IPS-20b (cell line): ENCODE data around the gene TECPR1.

ENCODE experiments used
- H3K27ac ChIP-seq: one replicate; pipeline ENCODE4 v1.5.1; 2013; ENCODE audit warnings: low read length
- H3K27me3 ChIP-seq: 2 replicates; pipeline ENCODE4 v1.6.1; 2013; ENCODE audit warnings: mild to moderate bottlenecking, low read length, inconsistent platforms; ENCODE audit not compliant: insufficient read depth
- H3K36me3 ChIP-seq: 2 replicates; pipeline ENCODE4 v1.6.1; 2013; ENCODE audit warnings: low read depth, mild to moderate bottlenecking, inconsistent platforms, low read length, moderate library complexity; ENCODE audit not compliant: insufficient read depth
- H3K4me1 ChIP-seq: 2 replicates; pipeline ENCODE4 v1.6.1; 2013; ENCODE audit warnings: mild to moderate bottlenecking, control low read depth, inconsistent platforms, low read length, moderate library complexity; ENCODE audit not compliant: insufficient read depth
- H3K4me3 ChIP-seq: 2 replicates; pipeline ENCODE4 v1.5.1; 2013; ENCODE audit warnings: mild to moderate bottlenecking, low read length, inconsistent platforms
- H3K9ac ChIP-seq: 2 replicates; pipeline ENCODE4 v1.6.1; 2013; ENCODE audit warnings: low read depth, mild to moderate bottlenecking, inconsistent platforms, low read length, moderate library complexity
- H3K9me3 ChIP-seq: 2 replicates; pipeline ENCODE4 v1.6.1; 2013; ENCODE audit warnings: mild to moderate bottlenecking, low read depth, low read length, inconsistent platforms; ENCODE audit not compliant: insufficient read depth

The TECPR1 gene

GRCh38 chr7:98251601-98252424 is at the start of gene TECPR1:
TECPR1 (minus strand) TSS chr7:98252232; CDS start chr7:98246146, 6,086 bp downstream.
- H3K4me1 ChIP-seq: no peaks in the 10 kb centered on the region
- no peaks in the 10 kb centered on the region for H3K9me3 ChIP-seq
- H3K4me3 ChIP-seq: peak within 1 kb of the TSS; percentile 87
- H3K9ac ChIP-seq: peak within 1 kb of the TSS; percentile 64; the same call in 1 of the 2 replicates
- no peaks in the 10 kb centered on the region for H3K36me3 ChIP-seq
- H3K27ac ChIP-seq: no peak within 1 kb of the TSS
- H3K27me3 ChIP-seq: no peaks in the 10 kb centered on the region

GRCh38 chr7:98300595-98301372 is 48.8 kb upstream of the TECPR1 start:
- no peaks in the 10 kb centered on the region for H3K9me3 ChIP-seq

GRCh38 chr7:98297626-98298286 is 45.7 kb upstream of the TECPR1 start:
- peaks cover 52% of the 10 kb centered on the region for H3K36me3 ChIP-seq
- H3K27me3 ChIP-seq: no peaks in the 10 kb centered on the region
- H3K4me1 ChIP-seq: no peaks in the 10 kb centered on the region; the same call in none of the 2 replicates
- no peak overlapping the region for H3K9ac ChIP-seq
- H3K4me3 ChIP-seq: no peak overlapping the region
- H3K9me3 ChIP-seq: no peaks in the 10 kb centered on the region
- H3K27ac ChIP-seq: no peak overlapping the region

More at GRCh38 chr7:98300595-98301372, 48.8 kb upstream of the TECPR1 start:
- Histone ChIP-seq H3K9ac (no peak overlapping the region), H3K27me3 (no peaks in the 10 kb centered on the region), H3K4me3 (no peak overlapping the region), H3K36me3 (peaks cover 50% of the 10 kb centered on the region), H3K27ac (no peak overlapping the region), H3K4me1 (peaks cover 6% of the 10 kb centered on the region)

GRCh38 chr7:98296833-98297232 is 44.8 kb upstream of the TECPR1 start:
- no peak overlapping the region for H3K27ac ChIP-seq
- no peaks in the 10 kb centered on the region for H3K27me3 ChIP-seq
- no peaks in the 10 kb centered on the region; the same call in none of the 2 replicates for H3K4me1 ChIP-seq
- H3K4me3 ChIP-seq: no peak overlapping the region
- no peaks in the 10 kb centered on the region for H3K9me3 ChIP-seq
- H3K36me3 ChIP-seq: peaks cover 52% of the 10 kb centered on the region
- H3K9ac ChIP-seq: no peak overlapping the region

GRCh38 chr7:98295467-98296192 is 43.6 kb upstream of the TECPR1 start:
- H3K4me1 ChIP-seq: no peaks in the 10 kb centered on the region; the same call in none of the 2 replicates
- H3K27ac ChIP-seq: no peak overlapping the region
- no peak overlapping the region for H3K9ac ChIP-seq

GRCh38 chr7:98294798-98295382 is 42.9 kb upstream of the TECPR1 start:
- Histone ChIP-seq H3K4me3 (no peak overlapping the region), H3K4me1 (no peaks in the 10 kb centered on the region; the same call in none of the 2 replicates), H3K36me3 (peaks cover 50% of the 10 kb centered on the region), H3K9ac (no peak overlapping the region), H3K27me3 (no peaks in the 10 kb centered on the region), H3K27ac (no peak overlapping the region), H3K9me3 (no peaks in the 10 kb centered on the region)

More at GRCh38 chr7:98295467-98296192, 43.6 kb upstream of the TECPR1 start:
- H3K27me3 ChIP-seq: no peaks in the 10 kb centered on the region
- H3K4me3 ChIP-seq: no peak overlapping the region
- H3K36me3 ChIP-seq: peaks cover 57% of the 10 kb centered on the region
- no peaks in the 10 kb centered on the region for H3K9me3 ChIP-seq

GRCh38 chr7:98294326-98294725 is 42.3 kb upstream of the TECPR1 start:
- Histone ChIP-seq H3K4me3 (no peak overlapping the region), H3K4me1 (no peaks in the 10 kb centered on the region; the same call in none of the 2 replicates), H3K9me3 (no peaks in the 10 kb centered on the region), H3K27ac (no peak overlapping the region), H3K36me3 (peaks cover 55% of the 10 kb centered on the region), H3K9ac (no peak overlapping the region), H3K27me3 (no peaks in the 10 kb centered on the region)

GRCh38 chr7:98293746-98294145 is 41.7 kb upstream of the TECPR1 start:
- H3K36me3 ChIP-seq: peaks cover 58% of the 10 kb centered on the region
- no peak overlapping the region for H3K4me3 ChIP-seq
- H3K4me1 ChIP-seq: no peaks in the 10 kb centered on the region; the same call in none of the 2 replicates
- H3K27me3 ChIP-seq: no peaks in the 10 kb centered on the region
- H3K9ac ChIP-seq: no peak overlapping the region
- H3K27ac ChIP-seq: no peak overlapping the region
- H3K9me3 ChIP-seq: no peaks in the 10 kb centered on the region

GRCh38 chr7:98293265-98293664 is 41.2 kb upstream of the TECPR1 start:
- Histone ChIP-seq H3K27me3 (no peaks in the 10 kb centered on the region), H3K27ac (no peak overlapping the region), H3K4me3 (no peak overlapping the region), H3K36me3 (peaks cover 62% of the 10 kb centered on the region), H3K4me1 (no peaks in the 10 kb centered on the region; the same call in none of the 2 replicates), H3K9ac (no peak overlapping the region), H3K9me3 (no peaks in the 10 kb centered on the region)

GRCh38 chr7:98291717-98292116 is 39.7 kb upstream of the TECPR1 start:
- no peaks in the 10 kb centered on the region for H3K9me3 ChIP-seq
- no peaks in the 10 kb centered on the region for H3K27me3 ChIP-seq
- H3K27ac ChIP-seq: no peak overlapping the region
- no peak overlapping the region for H3K9ac ChIP-seq
- H3K4me1 ChIP-seq: peaks cover 2% of the 10 kb centered on the region
- H3K36me3 ChIP-seq: peaks cover 62% of the 10 kb centered on the region
- H3K4me3 ChIP-seq: no peak overlapping the region
